Inflammatory macrophage treated with lipopolysaccharide for 4 hours (primary cell): ENCODE results near the gene MCAT.
"Not testable (repeated sequence)": the region's sequence is repeated elsewhere in the genome, so short reads cannot be mapped to it uniquely, and the experiment has no call there.

Experiments
- DNase-seq: peaks from one replicate; pipeline ENCODE4 v3.0.0-alpha.2; 2020

The MCAT gene

DNA sequence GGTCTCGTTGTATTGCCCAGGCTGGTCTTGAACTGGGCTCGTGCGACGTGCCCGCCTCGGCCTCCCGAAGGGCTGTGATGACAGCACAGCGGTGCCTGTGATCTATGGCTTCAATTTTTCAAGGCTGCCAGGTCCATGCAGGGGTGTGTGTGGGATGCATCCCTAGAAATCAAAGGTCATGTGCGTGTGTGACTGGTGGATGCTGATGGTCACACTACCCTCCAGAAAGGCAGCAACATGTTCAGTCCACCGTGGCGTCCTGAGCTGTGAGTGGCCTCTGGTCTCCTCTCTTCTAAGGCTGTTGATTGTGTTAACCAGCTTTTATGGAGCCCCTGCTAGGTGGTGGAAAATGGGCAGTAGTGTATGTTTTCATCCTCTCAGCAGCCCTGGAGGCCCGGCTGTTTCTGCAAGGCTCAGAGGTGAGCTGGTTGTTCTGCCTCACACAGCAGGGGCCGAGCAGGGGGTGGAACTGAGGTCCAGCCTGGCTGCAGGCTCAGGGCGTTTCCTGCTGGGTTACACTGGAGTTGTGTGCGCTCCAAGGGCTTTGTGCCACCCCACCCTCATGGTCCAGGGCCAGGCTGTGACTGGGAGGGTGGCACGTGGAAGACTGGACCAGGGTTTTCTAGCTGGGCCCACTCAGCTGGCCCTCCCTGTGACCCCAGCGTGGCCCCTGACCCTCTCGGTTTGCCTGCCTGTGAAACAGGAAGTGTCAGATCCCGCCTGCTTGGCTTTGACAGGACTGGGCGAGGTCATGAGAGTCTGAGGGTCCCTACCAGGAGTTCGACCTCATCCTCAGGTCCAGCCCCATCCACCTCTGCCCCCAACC lies 25.0 kb downstream of the MCAT start:
- no peak for DNase-seq

DNA sequence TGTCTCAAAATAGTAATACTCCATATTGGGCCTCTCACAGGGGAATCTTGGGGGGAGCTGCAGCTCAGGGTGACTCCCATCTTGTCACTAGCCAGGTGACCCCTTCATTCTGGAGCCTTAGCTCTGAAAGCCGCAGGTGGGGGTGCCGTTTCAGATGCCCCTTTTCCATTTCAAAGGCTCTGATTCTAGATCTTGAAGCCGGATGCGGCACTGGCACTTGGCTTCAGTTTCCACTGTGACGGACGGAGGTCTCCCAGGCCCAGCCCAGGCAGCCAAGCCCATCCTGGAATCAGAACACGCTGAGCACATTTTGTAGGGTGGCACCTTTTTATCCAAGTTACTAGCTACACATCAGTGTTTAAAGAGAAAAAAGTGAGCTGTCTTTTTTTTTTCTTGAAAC lies 26.3 kb downstream of the MCAT start:
- DNase-seq = no peak

DNA sequence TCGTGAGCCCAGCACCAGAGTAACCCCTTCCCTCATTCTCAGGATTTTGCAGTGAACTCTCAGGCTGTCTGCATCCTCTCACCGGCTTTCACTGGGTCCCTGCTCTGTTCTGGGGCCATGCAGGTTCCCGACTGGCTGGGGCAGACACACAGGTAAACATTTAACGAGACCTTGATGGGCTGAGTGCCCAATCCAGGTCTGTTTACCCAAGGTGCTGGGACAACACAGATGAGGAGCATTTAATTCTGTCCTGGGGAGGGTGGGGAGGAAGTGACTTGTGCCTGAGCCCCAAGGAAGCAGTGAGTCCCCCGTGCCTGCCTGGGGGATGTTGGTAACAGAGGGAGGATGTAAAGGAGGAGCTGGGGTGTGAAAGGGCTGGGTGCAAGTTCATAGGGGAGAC lies 28.2 kb downstream of the MCAT start:
- no peak for DNase-seq

DNA sequence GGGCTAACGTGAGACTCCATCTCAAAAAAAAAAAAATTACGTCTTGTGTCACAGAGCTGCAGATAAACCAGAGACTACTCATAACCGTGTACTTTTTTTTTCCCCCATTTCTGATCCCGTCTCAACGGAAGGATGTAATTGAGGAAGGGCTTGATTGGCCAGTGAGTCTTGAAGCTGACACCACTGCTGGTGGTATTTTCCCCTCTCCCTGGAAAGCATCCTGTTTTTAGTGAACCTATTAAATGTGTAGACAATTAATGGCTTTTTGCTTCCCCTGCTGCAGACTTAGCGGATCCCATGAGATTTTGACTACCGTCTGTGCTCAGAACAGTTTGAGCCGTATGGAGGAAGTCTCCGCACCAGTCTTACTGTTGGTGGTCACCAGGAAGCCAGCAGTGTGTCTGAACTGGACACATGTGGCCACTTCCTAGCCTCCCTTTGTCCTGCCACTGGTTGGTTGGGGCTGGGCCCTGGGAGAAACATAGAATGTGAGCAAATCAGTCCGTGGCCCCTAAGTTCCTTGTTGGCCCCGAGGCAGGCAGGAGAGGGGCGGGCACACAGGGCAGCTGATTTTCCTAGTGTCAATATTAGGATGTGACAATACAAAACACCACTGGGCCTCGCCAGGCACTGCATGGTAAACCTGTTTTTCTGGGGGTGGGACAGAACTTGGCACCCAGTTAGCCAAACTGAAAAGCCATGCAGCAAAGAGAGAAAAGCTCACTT lies 29.5 kb downstream of the MCAT start:
- DNase-seq = no peak

GRCh38 chr22:43110927-43111623 lies 32.1 kb downstream of the MCAT start:
- DNase-seq = no peak

DNA sequence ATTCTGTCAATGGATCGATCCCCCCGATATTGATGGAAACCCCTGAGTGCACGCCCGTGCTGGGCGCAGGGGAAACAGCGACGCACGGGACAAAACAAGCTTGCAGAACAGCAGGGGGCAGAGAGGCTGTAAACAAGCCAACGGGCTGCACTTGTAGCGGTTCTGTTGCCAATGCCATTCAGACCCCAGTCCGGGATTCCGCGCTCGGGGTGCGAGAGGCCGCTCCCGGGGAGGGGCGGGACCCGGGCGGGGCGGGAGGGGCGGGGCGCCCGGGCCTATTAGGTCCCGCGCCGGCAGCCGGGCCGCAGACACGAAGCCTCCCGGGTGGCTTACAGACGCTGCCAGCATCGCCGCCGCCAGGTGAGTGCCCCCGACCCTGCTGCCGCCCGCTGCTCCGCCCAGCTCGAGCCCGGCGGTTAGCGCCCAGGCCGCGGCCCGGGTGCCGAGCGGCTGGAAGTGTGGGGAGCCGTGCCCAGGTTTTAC lies 32.7 kb downstream of the MCAT start, which contains the start of gene BIK:
Gene BIK, plus strand, starts transcription at position 307 of the 483 bp plus-strand sequence. CDS start 13,273 bp downstream, outside the sequence.
- DNase-seq = peak; percentile 40

- no peak for DNase-seq
Observed at GRCh38 chr22:43109921-43110443, 33.2 kb downstream of the MCAT start.

- no peak for DNase-seq
Observed at GRCh38 chr22:43109511-43109910, 33.7 kb downstream of the MCAT start.

DNA sequence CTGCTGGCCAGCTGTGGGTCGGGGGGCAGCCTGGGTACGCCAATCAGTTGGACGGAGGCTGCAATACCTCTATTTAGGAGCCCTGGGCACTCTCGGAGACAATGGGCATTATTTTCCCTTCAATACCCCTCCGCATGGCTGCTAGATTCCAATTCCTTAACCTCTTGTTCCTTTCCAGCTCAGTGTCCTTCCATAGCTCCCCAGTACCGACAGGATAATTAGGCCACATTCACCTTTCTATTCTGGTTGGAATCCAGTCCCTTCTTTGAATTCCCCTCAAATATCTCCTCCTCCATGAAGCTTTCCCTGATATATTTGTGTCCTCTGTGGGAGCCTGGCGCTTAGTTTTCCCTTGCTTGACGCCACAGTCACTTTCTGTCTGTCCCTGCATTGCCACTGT lies 36.9 kb downstream of the MCAT start:
- DNase-seq = no peak

DNA sequence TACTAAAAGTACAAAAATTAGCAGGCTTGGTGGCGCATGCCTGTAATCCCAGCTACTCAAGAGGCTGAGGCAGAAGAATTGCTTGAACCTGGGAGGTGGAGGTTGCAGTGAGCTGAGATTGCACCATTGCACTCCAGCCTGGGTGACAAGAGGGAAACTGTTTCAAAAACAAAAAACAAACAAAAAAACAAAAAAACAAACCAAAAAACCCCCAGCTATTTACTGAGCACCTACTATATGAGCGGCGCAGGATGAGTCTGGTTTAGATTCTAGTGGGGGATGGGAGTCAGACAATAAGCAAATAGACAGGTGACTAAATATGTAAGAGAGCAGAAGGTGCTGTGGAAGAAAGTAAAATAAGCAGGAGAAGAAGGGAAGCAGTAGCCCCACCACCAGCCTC lies 38.2 kb downstream of the MCAT start:
- not testable (repeated sequence) for DNase-seq

GRCh38 chr22:43104056-43104625 lies 39.1 kb downstream of the MCAT start:
- DNase-seq = peak; percentile 45

DNA sequence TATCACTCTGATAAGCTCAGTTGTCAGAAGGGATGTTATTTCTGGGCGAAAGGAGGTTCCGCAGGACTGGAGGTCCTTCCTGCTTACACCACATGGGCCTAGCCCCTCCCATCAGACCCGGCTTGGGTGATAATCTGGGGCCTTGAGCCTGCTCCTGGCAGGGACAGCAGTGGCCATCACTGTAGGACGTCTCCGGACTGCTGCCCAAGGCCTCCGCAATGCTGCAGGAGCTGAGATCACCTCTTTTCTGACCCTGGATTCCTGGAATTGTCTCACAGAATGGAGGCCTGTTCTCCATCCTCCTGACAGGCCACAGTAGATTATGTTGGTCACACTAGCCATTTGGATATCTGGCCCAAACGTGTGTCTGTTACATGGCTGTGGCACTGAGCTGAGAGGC lies 41.9 kb downstream of the MCAT start:
- no peak for DNase-seq

DNA sequence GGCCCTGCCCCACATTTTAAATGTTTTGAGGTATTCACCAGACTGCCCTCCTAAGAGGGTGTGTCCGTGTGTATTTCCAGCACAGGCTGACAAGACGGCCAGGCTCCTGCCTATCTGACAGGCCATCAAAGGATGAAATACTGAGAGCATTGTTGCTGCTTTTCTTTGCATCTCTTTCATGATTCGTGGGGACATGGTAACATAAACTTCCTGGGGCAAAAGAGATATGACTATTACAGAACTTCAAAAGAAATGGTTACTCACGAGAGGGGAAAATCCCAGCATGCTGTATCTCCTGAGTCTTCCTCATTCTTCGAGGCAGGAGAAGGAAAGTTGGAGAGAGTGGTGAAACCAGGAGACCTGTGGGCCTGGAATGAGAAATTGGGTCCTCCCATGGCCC lies 43.0 kb downstream of the MCAT start:
- DNase-seq = peak; percentile 78

DNA sequence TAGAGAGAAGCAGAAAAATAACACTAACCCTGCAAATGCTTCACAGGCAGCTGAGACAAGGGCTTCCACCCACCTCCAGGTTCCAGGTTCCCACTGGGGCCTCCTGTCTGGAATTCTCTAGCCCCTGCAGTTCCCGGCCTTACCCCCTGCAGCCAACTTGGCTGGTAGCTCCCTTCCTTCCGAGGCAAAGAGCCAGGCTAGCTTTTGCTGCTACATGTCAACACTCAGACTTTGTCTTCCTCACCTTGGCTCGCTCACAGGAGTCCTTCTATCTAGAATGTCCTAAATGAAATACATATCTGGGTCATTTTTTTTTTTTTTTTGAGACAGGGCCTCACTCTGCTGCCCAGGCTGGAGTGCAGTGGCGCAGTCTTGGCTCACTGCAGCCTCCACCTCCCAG lies 44.1 kb downstream of the MCAT start:
- no peak for DNase-seq

- DNase-seq = no peak
Observed at GRCh38 chr22:43098356-43098755, 44.8 kb downstream of the MCAT start.

DNA sequence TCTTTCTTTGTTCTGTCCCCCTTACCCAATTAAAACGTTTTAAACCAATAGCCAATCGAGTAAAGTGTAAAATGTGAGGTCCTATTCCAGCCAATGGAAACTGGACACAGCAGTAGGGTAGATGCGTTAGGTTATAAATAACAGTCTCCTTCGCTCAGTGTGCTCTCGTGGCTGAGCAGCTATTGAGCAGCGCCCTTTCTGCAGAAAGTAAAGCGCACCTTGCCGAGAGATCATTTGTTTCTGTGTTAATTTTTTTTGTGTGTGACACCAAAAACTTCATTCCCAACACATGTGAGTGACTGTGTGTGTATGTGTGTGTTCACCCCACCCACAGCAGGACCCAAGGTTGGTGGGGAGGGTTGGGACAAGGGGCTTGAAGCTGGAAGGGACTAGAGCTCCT lies 46.8 kb downstream of the MCAT start:
- DNase-seq = no peak

- no peak for DNase-seq
Observed at GRCh38 chr22:43094551-43094950, 48.6 kb downstream of the MCAT start.

DNA sequence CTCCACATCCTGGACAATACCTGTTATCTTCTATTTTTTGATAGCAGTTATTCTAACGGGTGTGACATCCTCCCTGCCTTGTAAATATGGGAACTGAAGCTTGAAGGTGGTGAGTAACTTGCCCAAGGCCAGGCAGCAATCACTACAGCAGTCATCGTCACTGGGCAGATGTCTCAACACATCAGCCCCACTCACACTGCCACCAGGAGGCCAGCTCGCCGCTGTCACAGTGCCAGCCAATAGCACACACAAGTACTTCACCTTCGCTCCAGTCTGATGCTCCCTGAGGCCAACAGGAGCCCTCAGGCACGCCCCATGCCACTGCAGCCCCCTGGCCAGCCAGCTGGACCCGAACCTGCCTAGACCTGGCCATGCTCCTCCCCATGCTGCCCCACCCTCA lies 49.1 kb downstream of the MCAT start:
- DNase-seq = peak; percentile 92

- DNase-seq = peak; percentile 43
Observed at GRCh38 chr22:43092085-43092484, 51.1 kb downstream of the MCAT start.

GRCh38 chr22:43090130-43090789 lies 52.9 kb downstream of the MCAT start:
- peak; percentile 90 for DNase-seq

- peak; percentile 85 for DNase-seq
Observed at GRCh38 chr22:43088984-43089717, 54.0 kb downstream of the MCAT start, which contains the start of gene TTLL1. Gene TTLL1 (minus strand): TSS chr22:43089391. CDS start chr22:43075586, 13,805 bp downstream.
